Adrenal gland (tissue), 12 donors: ENCODE data around the gene MAGI1. TPM values are rescaled to one million over a fixed set of nuclear protein-coding genes. Genes with fewer than 3 reads are reported as not detected.

Source experiments
- DNase-seq, 7 donors: peaks; one replicate each; pipeline ENCODE4 v3.0.0-alpha.2; 2019 to 2020
- H3K27ac ChIP-seq, 5 donors: fragments of 200-600 bp; sonication (generic) in 4 of 5; 1 replicate in 3 of 5; 2 replicates in 2 of 5; pipeline versions ENCODE4 v1.5.1 to v1.8.0; 2016 to 2020; ENCODE audit warnings: mild to moderate bottlenecking in 1 of 5
- H3K27me3 ChIP-seq: fragments of 200-600 bp; 2 replicates; pipeline ENCODE4 v1.8.0; 2021
- H3K36me3 ChIP-seq, 2 donors: fragments of 200-600 bp; replicated peaks in 1 of 2; 1 replicate in 1 of 2; 2 replicates in 1 of 2; pipeline versions ENCODE4 v1.5.1 to v1.8.0; 2018 to 2022
- H3K4me1 ChIP-seq, 2 donors: fragments of 200-600 bp; replicated peaks in 1 of 2; 1 replicate in 1 of 2; 2 replicates in 1 of 2; pipeline versions ENCODE4 v1.5.1 to v1.8.0; 2018 to 2021
- H3K4me3 ChIP-seq, 4 donors: fragments of 200-600 bp; sonication (generic) in 3 of 4; one replicate each; pipeline ENCODE4 v1.5.1; 2016 to 2018
- H3K9me3 ChIP-seq, 3 donors: fragments of 200-600 bp; sonication (generic) in 1 of 3; replicated peaks in 1 of 3; 1 replicate in 2 of 3; 2 replicates in 1 of 3; pipeline versions ENCODE4 v1.5.1 to v1.8.0; 2016 to 2021
- CTCF ChIP-seq, 6 experiments: fragments of 450-650 bp in 4 of 6; fragments of 200-600 bp in 2 of 6; sonication (generic) in 1 of 6; IDR thresholded peaks; 1 replicate in 5 of 6; 2 replicates in 1 of 6; pipeline versions ENCODE4 v1.5.1 to v1.8.0; 2016 to 2021; ENCODE audit warnings: antibody characterized with exemption in 6 of 6, mild to moderate bottlenecking in 2 of 6, moderate library complexity in 1 of 6
- POLR2A ChIP-seq, 2 donors: fragments of 450-650 bp; IDR thresholded peaks; one replicate each; pipeline ENCODE4 v1.6.1; 2017; ENCODE audit warnings: antibody characterized with exemption in 2 of 2, mild to moderate bottlenecking in 2 of 2, moderate library complexity in 1 of 2
- WGBS, 4 donors: extraction: QIAGEN DNeasy Blood & Tissue Kit in 2 of 4; methylation state at CpG; one replicate each; pipeline versions ENCODE4 v1.1.5 to v1.1.7; 2013 to 2017; 5-methylcytosine and 5-hydroxymethylcytosine counted together
- intact Hi-C, 2 donors: fragments of 100-400 bp; cut with DNase I; formaldehyde crosslinking; loops; one replicate each; pipeline versions ENCODE4 v1.14.1 to v1.15.0; 2022 to 2023
- polyA plus RNA-seq, 3 donors: library from polyadenylated mRNA; stranded (reverse); fragments of 200-250 nt in 2 of 3; fragments of 350-450 nt in 1 of 3; fragmentation: Illumina TruSeq in 1 of 3; extraction: RNeasy Lipid Tissue Mini Kit (QIAGEN cat#74804) in 1 of 3; gene quantifications; one replicate each; pipeline ENCODE4 v1.2.3, GENCODE V29; 2013 to 2014
- total RNA-seq, 9 donors: library from RNA; depleted of rRNA in 4 of 9; stranded (reverse); fragments of >200 nt in 4 of 9; fragments of 120-200 nt in 1 of 9; fragmentation: NEBNext Ultra II Directional in 1 of 9; extraction: Animal tissue kit (Norgen Biotek cat#: 25700) in 1 of 9; gene quantifications; one replicate each; pipeline versions ENCODE4 v1.1.0 to v1.2.4, GENCODE V29; 2013 to 2023
- donor health status: healthy with polysubstance abuse.
- donor health status: Bipolar disorder and iron deficiency.
- donor health status: DM: yes; HTN: yes; CAD: no.
- donor health status: DM: no; HTN: no; CAD: no.
- donor health status: DM: no; HTN: no; CAD: no.
- donor health status: DM: yes; HTN: yes; CAD: no.

Gene MAGI1
- total and polyA plus RNA-seq, 12 donors = 4.8 to 31.6 (median 18.5) TPM

GRCh38 chr3:65507437-65507836, 531.3 kb downstream of the MAGI1 start:
- Histone ChIP-seq H3K36me3 (no peaks in the 10 kb centered on the region), H3K27ac (no peak overlapping the region), H3K4me1 (no peaks in the 10 kb centered on the region), H3K4me3 (no peak overlapping the region), H3K9me3 (no peaks in the 10 kb centered on the region), H3K27me3 (no peaks in the 10 kb centered on the region)
- DNase-seq = no peak
- WGBS, 4 donors = 59 to 83% (median 67%) methylated on average over 3 of the region's 3 CpGs
- TF ChIP-seq POLR2A (IDR thresholded peaks at IDR 0.05) = no peak
- no peak for TF ChIP-seq CTCF (IDR thresholded peaks at IDR 0.05)
- intact Hi-C loops = no loop called here

- Histone ChIP-seq H3K36me3 (no peaks in the 10 kb centered on the region), H3K27me3 (no peaks in the 10 kb centered on the region), H3K4me1 (peaks cover 0 to 11% of the 10 kb centered on the region in 2 donors), H3K9me3 (no peaks in the 10 kb centered on the region), H3K27ac (no peak overlapping the region), H3K4me3 (no peak overlapping the region)
- no peak for DNase-seq
- intact Hi-C loops = no loop called here
- TF ChIP-seq CTCF (IDR thresholded peaks at IDR 0.05) = no peak
- TF ChIP-seq POLR2A (IDR thresholded peaks at IDR 0.05) = no peak
- WGBS, 4 donors = 73 to 85% (median 79%) methylated on average over 1 of the region's 1 CpG
Measured at GRCh38 chr3:65503776-65504175, 534.9 kb downstream of the MAGI1 start.

- 73 to 90% (median 88%) methylated on average over 2 of the region's 2 CpGs for WGBS, 4 donors
- no peak for DNase-seq
- H3K9me3 ChIP-seq = no peaks in the 10 kb centered on the region
- no peak overlapping the region for H3K27ac ChIP-seq
- H3K4me3 ChIP-seq = no peak overlapping the region
- TF ChIP-seq POLR2A (IDR thresholded peaks at IDR 0.05) (no peak), CTCF (IDR thresholded peaks at IDR 0.05) (no peak)
- no peaks in the 10 kb centered on the region for H3K27me3 ChIP-seq
- H3K4me1 ChIP-seq = peaks cover 0 to 11% of the 10 kb centered on the region in 2 donors
- no peaks in the 10 kb centered on the region for H3K36me3 ChIP-seq
- intact Hi-C loops = no loop called here
Measured at GRCh38 chr3:65502526-65502925, 536.2 kb downstream of the MAGI1 start.

- no peaks in the 10 kb centered on the region for H3K36me3 ChIP-seq
- 79 to 87% (median 83%) methylated on average over 6 of the region's 6 CpGs for WGBS, 4 donors
- no peak for DNase-seq
- no peaks in the 10 kb centered on the region for H3K27me3 ChIP-seq
- H3K9me3 ChIP-seq = no peaks in the 10 kb centered on the region
- H3K4me3 ChIP-seq = no peak overlapping the region
- TF ChIP-seq CTCF (IDR thresholded peaks at IDR 0.05) = no peak
- TF ChIP-seq POLR2A (IDR thresholded peaks at IDR 0.05) = no peak
- H3K4me1 ChIP-seq = peaks cover 0 to 11% of the 10 kb centered on the region in 2 donors
- intact Hi-C loops = no loop called here
- no peak overlapping the region for H3K27ac ChIP-seq
Measured at GRCh38 chr3:65500398-65501306, 538.1 kb downstream of the MAGI1 start.
